Heart left ventricle (tissue), 13 donors: Measurements from ENCODE around the gene SRBD1.

ENCODE experiments used
- POLR2A ChIP-seq, 2 donors: fragments of 450-650 bp; IDR thresholded peaks; one replicate each; pipeline ENCODE4 v1.6.1; 2017; ENCODE audit warnings: antibody characterized with exemption in 2 of 2, mild to moderate bottlenecking in 2 of 2, moderate library complexity in 2 of 2
- TF ChIP-seq, protein P1 (sequence below), 12 donors: fragments of 200-600 bp; sonication (generic) in 4 of 12; IDR thresholded peaks; one replicate each; pipeline versions ENCODE4 v1.5.0 to v1.8.0; 2018 to 2022; ENCODE audit warnings: antibody characterized with exemption in 12 of 12, mild to moderate bottlenecking in 5 of 12
- donor health status: ischemic (EF 13 %, LVEDD 7.1; RV severe dilation, severe dysfunction).
- donor health status: DM: no; HTN: yes; CAD: no.
- donor health status: DM: no; HTN: no; CAD: no.
- donor health status: ischemic (EF 25% LVEDD 6.9; RV normal size, moderate dysfunction).
- donor health status: ischemic (EF 25% LVEDD 5.7; RV mildly dilated, moderate dysfunction).
- donor health status: ischemic (EF 35%, LVEDD 5.7; RV mildly dilated, moderate dysfunction).
- donor health status: nonischemic (EF 11% LVEDD 7.7; RV severe dilation, severe dysfunction).
- donor health status: DM: yes; HTN: yes; CAD: no.
- donor health status: PGD.
- donor health status: ischemic (EF 29% LVEDD 5.4; RV normal size, mild dysfunction).
- donor health status: nonischemic (EF 23%, LVEDD 6.1; RV moderate dilation, normal function).

GRCh38 chr2:45494275-45494977 lies 116.6 kb downstream of the SRBD1 start:
- TF ChIP-seq, protein P1, sequence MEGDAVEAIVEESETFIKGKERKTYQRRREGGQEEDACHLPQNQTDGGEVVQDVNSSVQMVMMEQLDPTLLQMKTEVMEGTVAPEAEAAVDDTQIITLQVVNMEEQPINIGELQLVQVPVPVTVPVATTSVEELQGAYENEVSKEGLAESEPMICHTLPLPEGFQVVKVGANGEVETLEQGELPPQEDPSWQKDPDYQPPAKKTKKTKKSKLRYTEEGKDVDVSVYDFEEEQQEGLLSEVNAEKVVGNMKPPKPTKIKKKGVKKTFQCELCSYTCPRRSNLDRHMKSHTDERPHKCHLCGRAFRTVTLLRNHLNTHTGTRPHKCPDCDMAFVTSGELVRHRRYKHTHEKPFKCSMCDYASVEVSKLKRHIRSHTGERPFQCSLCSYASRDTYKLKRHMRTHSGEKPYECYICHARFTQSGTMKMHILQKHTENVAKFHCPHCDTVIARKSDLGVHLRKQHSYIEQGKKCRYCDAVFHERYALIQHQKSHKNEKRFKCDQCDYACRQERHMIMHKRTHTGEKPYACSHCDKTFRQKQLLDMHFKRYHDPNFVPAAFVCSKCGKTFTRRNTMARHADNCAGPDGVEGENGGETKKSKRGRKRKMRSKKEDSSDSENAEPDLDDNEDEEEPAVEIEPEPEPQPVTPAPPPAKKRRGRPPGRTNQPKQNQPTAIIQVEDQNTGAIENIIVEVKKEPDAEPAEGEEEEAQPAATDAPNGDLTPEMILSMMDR (IDR thresholded peaks at IDR 0.05): peak; percentile 66 to 88 (median 78)
- TF ChIP-seq POLR2A (IDR thresholded peaks at IDR 0.05): no peak
